ENCODE measurements around the gene TPRX1.

- TF ChIP-seq CTCF (conservative IDR thresholded peaks at IDR 0.05): no peak
- no peak for TF ChIP-seq EZH2 (IDR thresholded peaks at IDR 0.05; ENCODE audit: low read depth)
Observed at GRCh38 chr19:47758443-47758804, 45.9 kb downstream of the TPRX1 start.
